HUES6 (cell line): ENCODE data around the gene SUPT3H.

Source experiments
- H3K27ac ChIP-seq: 2 replicates; pipeline ENCODE4 v1.7.0; 2013; ENCODE audit warnings: low read depth, mild to moderate bottlenecking, low read length, inconsistent platforms
- H3K27me3 ChIP-seq: 2 replicates; pipeline ENCODE4 v1.6.1; 2013; ENCODE audit warnings: low read length; ENCODE audit not compliant: control insufficient read depth, insufficient read depth
- H3K36me3 ChIP-seq: 2 replicates; pipeline ENCODE4 v1.6.1; 2013; ENCODE audit warnings: low read length; ENCODE audit not compliant: control insufficient read depth, insufficient read depth
- H3K4me1 ChIP-seq: 2 replicates; pipeline ENCODE4 v1.6.1; 2013; ENCODE audit warnings: low read length; ENCODE audit not compliant: control insufficient read depth, insufficient read depth
- H3K4me3 ChIP-seq: 2 replicates; pipeline ENCODE4 v1.5.1; 2013; ENCODE audit warnings: low read depth, low read length
- H3K9ac ChIP-seq: one replicate; pipeline ENCODE4 v1.6.1; 2013; ENCODE audit warnings: mild to moderate bottlenecking, low read length
- H3K9me3 ChIP-seq: 2 replicates; pipeline ENCODE4 v1.6.1; 2013; ENCODE audit warnings: low read depth, low read length; ENCODE audit not compliant: control insufficient read depth, insufficient read depth

SUPT3H gene

GRCh38 chr6:45364466-45364865 is 13.3 kb downstream of the SUPT3H start:
- Histone ChIP-seq H3K36me3 (no peaks in the 10 kb centered on the region), H3K9me3 (no peaks in the 10 kb centered on the region), H3K4me3 (no peak overlapping the region), H3K4me1 (no peaks in the 10 kb centered on the region), H3K9ac (no peak overlapping the region), H3K27ac (no peak overlapping the region), H3K27me3 (no peaks in the 10 kb centered on the region)

DNA sequence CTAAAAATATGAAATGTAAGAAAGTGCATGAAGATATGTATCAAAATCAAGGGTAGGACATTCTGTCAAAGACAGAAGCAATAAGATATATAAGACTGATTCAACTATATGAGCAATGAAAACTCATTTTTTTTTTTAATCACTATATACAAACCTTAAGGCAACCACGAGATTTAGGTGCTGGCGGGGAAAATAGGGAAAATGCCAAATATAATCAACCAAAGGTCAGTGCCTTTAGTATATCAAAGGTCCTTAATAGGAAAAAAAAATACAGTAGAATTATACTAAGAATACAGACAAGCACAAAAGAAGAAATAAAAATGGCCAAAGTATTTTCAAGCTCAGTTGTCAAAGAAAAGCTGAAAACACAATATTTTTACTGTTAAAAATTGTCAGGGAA is 24.1 kb downstream of the SUPT3H start:
- Histone ChIP-seq H3K4me3 (no peak overlapping the region), H3K4me1 (peaks cover 8% of the 10 kb centered on the region), H3K36me3 (no peaks in the 10 kb centered on the region), H3K27ac (no peak overlapping the region), H3K9me3 (no peaks in the 10 kb centered on the region), H3K9ac (no peak overlapping the region), H3K27me3 (no peaks in the 10 kb centered on the region)

DNA sequence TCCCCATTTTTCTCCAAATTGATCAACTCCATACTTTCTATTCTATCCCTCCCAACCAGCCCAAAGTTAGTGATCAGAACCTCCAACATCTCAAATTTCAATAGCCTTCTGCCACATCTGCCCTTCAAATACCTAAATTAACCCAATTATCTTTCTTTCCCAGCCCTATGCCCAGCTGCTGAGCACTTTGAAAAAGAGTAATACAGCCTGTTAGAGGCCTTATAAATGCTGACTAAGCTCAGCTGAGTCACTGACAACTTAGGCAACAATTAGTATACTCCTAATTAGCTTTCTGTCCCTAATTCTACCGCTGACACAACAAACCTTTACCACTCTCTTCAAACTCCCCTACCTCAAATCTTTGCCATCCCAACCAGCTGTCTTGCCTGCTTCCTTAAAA is 26.1 kb downstream of the SUPT3H start:
- Histone ChIP-seq H3K27ac (no peak overlapping the region), H3K36me3 (no peaks in the 10 kb centered on the region), H3K4me3 (no peak overlapping the region), H3K4me1 (peaks cover 8% of the 10 kb centered on the region), H3K9ac (no peak overlapping the region), H3K27me3 (no peaks in the 10 kb centered on the region), H3K9me3 (no peaks in the 10 kb centered on the region)

DNA sequence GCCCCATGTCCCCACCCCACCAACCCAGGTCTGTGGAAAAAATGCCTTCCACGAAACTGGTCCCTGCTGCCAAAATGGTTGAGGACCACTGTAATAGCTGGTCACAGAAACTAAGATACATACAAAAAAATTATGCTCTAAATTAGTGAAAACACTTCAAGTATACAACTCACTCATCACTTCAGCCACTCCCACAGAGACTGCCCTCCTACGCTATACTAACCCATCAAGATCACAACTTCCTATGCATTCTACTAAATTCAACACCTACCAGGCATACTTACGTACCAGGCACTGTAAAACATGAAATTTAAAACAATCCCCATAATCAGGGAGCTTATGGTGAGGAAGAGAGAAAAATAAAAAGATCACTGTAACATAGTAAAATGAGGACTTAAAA is 26.7 kb downstream of the SUPT3H start:
- H3K27me3 ChIP-seq: no peaks in the 10 kb centered on the region
- H3K4me1 ChIP-seq: peaks cover 8% of the 10 kb centered on the region
- H3K36me3 ChIP-seq: no peaks in the 10 kb centered on the region
- no peak overlapping the region for H3K9ac ChIP-seq
- no peak overlapping the region for H3K4me3 ChIP-seq
- H3K9me3 ChIP-seq: no peaks in the 10 kb centered on the region
- H3K27ac ChIP-seq: no peak overlapping the region

- no peak overlapping the region for H3K4me3 ChIP-seq
- peaks cover 8% of the 10 kb centered on the region for H3K4me1 ChIP-seq
- no peaks in the 10 kb centered on the region for H3K27me3 ChIP-seq
- H3K9me3 ChIP-seq: no peaks in the 10 kb centered on the region
- no peak overlapping the region for H3K9ac ChIP-seq
- no peak overlapping the region for H3K27ac ChIP-seq
- no peaks in the 10 kb centered on the region for H3K36me3 ChIP-seq
Measured at GRCh38 chr6:45350186-45350710, 27.5 kb downstream of the SUPT3H start.

GRCh38 chr6:45344900-45345299 is 32.8 kb downstream of the SUPT3H start:
- H3K4me1 ChIP-seq: no peaks in the 10 kb centered on the region
- H3K27ac ChIP-seq: no peak overlapping the region
- no peak overlapping the region for H3K9ac ChIP-seq
- H3K27me3 ChIP-seq: no peaks in the 10 kb centered on the region
- no peak overlapping the region for H3K4me3 ChIP-seq
- no peaks in the 10 kb centered on the region for H3K36me3 ChIP-seq
- no peaks in the 10 kb centered on the region for H3K9me3 ChIP-seq

DNA sequence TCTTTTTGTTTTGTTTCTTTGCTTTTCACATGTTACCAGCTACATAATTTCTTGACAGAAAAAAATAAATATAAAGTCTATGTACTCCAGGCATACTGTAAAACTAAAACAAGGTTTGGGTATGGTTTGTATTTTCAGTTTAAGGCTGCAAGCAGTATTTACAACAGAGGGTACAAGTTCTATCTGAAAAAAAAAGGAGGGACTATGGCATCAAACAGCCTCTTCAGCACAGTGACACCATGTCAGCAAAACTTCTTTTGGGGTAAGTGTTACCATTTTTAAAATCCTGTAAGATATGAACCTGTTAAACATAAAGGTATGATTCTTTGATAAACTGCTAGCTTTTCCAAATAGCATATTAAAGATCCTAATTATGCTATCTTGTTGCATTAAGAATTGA is 49.2 kb downstream of the SUPT3H start:
- no peaks in the 10 kb centered on the region for H3K36me3 ChIP-seq
- no peaks in the 10 kb centered on the region for H3K27me3 ChIP-seq
- H3K9me3 ChIP-seq: no peaks in the 10 kb centered on the region
- no peak overlapping the region for H3K27ac ChIP-seq
- H3K4me3 ChIP-seq: 0 out of 2 replicates have a peak overlapping the region, but pooled peaks have one; percentile 19
- no peak overlapping the region for H3K9ac ChIP-seq
- H3K4me1 ChIP-seq: peaks cover 15% of the 10 kb centered on the region; the same call in 1 of the 2 replicates

DNA sequence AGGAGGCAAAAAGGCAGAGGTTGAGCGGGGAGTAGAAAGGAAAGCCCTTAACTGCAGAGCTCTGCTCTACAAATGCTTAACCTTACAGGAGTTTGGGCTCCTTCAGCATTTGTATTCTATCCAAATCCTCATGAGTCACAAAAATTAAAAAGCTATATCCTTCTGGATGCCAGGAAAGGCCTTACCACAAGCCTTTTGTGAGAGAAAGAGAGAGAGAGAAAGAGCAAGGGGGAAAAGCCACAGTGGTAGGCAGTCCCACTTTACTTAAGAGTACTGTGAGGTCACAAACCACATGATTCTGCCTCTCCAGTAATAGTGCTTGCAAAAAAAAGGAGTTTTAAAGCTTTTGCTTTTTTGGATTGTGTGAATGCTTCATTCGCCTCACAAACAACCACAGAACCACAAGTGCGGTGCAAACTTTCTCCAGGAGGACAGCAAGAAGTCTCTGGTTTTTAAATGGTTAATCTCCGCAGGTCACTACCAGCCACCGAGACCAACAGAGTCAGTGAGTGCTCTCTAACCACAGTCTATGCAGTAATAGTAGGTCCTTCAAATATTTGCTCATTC is 49.7 kb downstream of the SUPT3H start, which contains the start of gene RUNX2:
RUNX2 (plus strand) TSS at position 375 of the 567 bp plus-strand sequence. CDS start 397 bp downstream, outside the sequence.
- H3K36me3 ChIP-seq: no peaks in the 10 kb centered on the region
- no peak within 1 kb of the TSS for H3K9ac ChIP-seq
- H3K27me3 ChIP-seq: no peaks in the 10 kb centered on the region
- no peak within 1 kb of the TSS for H3K27ac ChIP-seq
- peaks cover 15% of the 10 kb centered on the region; the same call in 1 of the 2 replicates for H3K4me1 ChIP-seq
- H3K9me3 ChIP-seq: no peaks in the 10 kb centered on the region
- peak within 1 kb of the TSS; percentile 19; the same call in 1 of the 2 replicates for H3K4me3 ChIP-seq

GRCh38 chr6:45326698-45327417 is 50.9 kb downstream of the SUPT3H start:
- H3K4me3 ChIP-seq: no peak overlapping the region
- no peaks in the 10 kb centered on the region for H3K27me3 ChIP-seq
- H3K4me1 ChIP-seq: peaks cover 15% of the 10 kb centered on the region; the same call in 1 of the 2 replicates
- no peak overlapping the region for H3K27ac ChIP-seq
- no peaks in the 10 kb centered on the region for H3K36me3 ChIP-seq
- H3K9me3 ChIP-seq: no peaks in the 10 kb centered on the region
- H3K9ac ChIP-seq: no peak overlapping the region

GRCh38 chr6:45323656-45324224 is 54.0 kb downstream of the SUPT3H start:
- H3K4me3 ChIP-seq: no peak overlapping the region
- H3K9ac ChIP-seq: no peak overlapping the region
- H3K4me1 ChIP-seq: peaks cover 15% of the 10 kb centered on the region; the same call in 1 of the 2 replicates
- no peaks in the 10 kb centered on the region for H3K9me3 ChIP-seq
- H3K27ac ChIP-seq: no peak overlapping the region
- no peaks in the 10 kb centered on the region for H3K36me3 ChIP-seq
- H3K27me3 ChIP-seq: no peaks in the 10 kb centered on the region

GRCh38 chr6:45320349-45320748 is 57.4 kb downstream of the SUPT3H start:
- H3K27me3 ChIP-seq: no peaks in the 10 kb centered on the region

More at GRCh38 chr6:45320349-45320748, 57.4 kb downstream of the SUPT3H start:
- Histone ChIP-seq H3K36me3 (no peaks in the 10 kb centered on the region), H3K27ac (no peak overlapping the region), H3K4me1 (no peaks in the 10 kb centered on the region), H3K9me3 (no peaks in the 10 kb centered on the region), H3K4me3 (no peak overlapping the region), H3K9ac (no peak overlapping the region)
